Transverse colon (tissue), 4 donors: ENCODE data around the gene TNFRSF25. TPM values are rescaled to one million over a fixed set of nuclear protein-coding genes. Genes with fewer than 3 reads are reported as not detected.
"Not testable (repeated sequence)": the region's sequence is repeated elsewhere in the genome, so short reads cannot be mapped to it uniquely, and the experiment has no call there.

ENCODE experiments used
- DNase-seq: peaks from one replicate; pipeline ENCODE4 v3.0.0-alpha.2; 2019
- H3K27ac ChIP-seq, 4 donors: fragments of 200-600 bp; sonication (generic); 2 replicates each; pipeline ENCODE4 v1.5.1; 2016 to 2018; ENCODE audit warnings: inconsistent platforms in 4 of 4
- H3K27me3 ChIP-seq: fragments of 200-600 bp; sonication (generic); 2 replicates; pipeline ENCODE4 v1.5.1; 2017; ENCODE audit warnings: inconsistent platforms
- H3K36me3 ChIP-seq, 4 donors: fragments of 200-600 bp; sonication (generic); 2 replicates each; pipeline ENCODE4 v1.5.1; 2017 to 2019; ENCODE audit warnings: inconsistent platforms in 4 of 4
- H3K4me1 ChIP-seq, 4 donors: fragments of 200-600 bp; sonication (generic); 2 replicates each; pipeline ENCODE4 v1.5.1; 2017 to 2020; ENCODE audit warnings: inconsistent platforms in 4 of 4
- H3K4me3 ChIP-seq, 4 donors: fragments of 200-600 bp; sonication (generic); 1 replicate in 1 of 4; 2 replicates in 3 of 4; pipeline versions ENCODE4 v1.5.1 to v1.6.1; 2017 to 2019; ENCODE audit warnings: inconsistent platforms in 4 of 4
- H3K9me3 ChIP-seq, 2 donors: fragments of 200-600 bp; sonication (generic); 2 replicates each; pipeline ENCODE4 v1.5.1; 2017 to 2019; ENCODE audit warnings: inconsistent platforms in 2 of 2
- CTCF ChIP-seq, 5 experiments: fragments of 200-600 bp in 3 of 5; fragments of 450-650 bp in 2 of 5; sonication (generic) in 3 of 5; IDR thresholded peaks; 1 replicate in 2 of 5; 2 replicates in 3 of 5; pipeline ENCODE4 v1.5.1; 2016 to 2017; ENCODE audit warnings: antibody characterized with exemption in 5 of 5, inconsistent platforms in 3 of 5, mild to moderate bottlenecking in 2 of 5, moderate library complexity in 1 of 5
- EP300 ChIP-seq: sonication (generic); formaldehyde crosslinking; IDR thresholded peaks from one replicate; pipeline ENCODE4 v1.6.1; 2017; ENCODE audit warnings: antibody characterized with exemption, low read depth
- POLR2A ChIP-seq: fragments of 450-650 bp; IDR thresholded peaks from one replicate; pipeline ENCODE4 v1.6.1; 2016; ENCODE audit warnings: antibody characterized with exemption, mild to moderate bottlenecking, moderate library complexity
- POLR2AphosphoS5 ChIP-seq, 3 donors: sonication (generic); formaldehyde crosslinking; IDR thresholded peaks; one replicate each; pipeline ENCODE4 v1.6.1; 2016; ENCODE audit warnings: antibody characterized with exemption in 3 of 3
- WGBS, 2 donors: methylation state at CpG; one replicate each; pipeline ENCODE4 v1.1.5; 2018; ENCODE audit warnings: low coverage in 1 of 2; 5-methylcytosine and 5-hydroxymethylcytosine counted together
- in situ Hi-C, 4 donors: fragments of 200-750 bp; cut with MboI; loops; one replicate each; pipeline versions ENCODE4 v1.15.0 to v1.15.1; 2017; ENCODE audit warnings: low sequenced_read_pairs in 3 of 4, low pct_ligation_motif_present in 1 of 4, low pct_unique_long_range_greater_than_20kb in 1 of 4
- intact Hi-C: fragments of 100-400 bp; cut with DNase I; formaldehyde crosslinking; loops from one replicate; pipeline ENCODE4 v1.15.1; 2023; ENCODE audit warnings: low total_unique reads
- total RNA-seq, 4 donors: library from RNA; depleted of rRNA; stranded (reverse); fragments of >200 nt; gene quantifications; one replicate each; pipeline ENCODE4 v1.1.0, GENCODE V29; 2016

The TNFRSF25 gene
- total RNA-seq, 4 donors from 2014 or later: 38.9 to 55.3 (median 45.0) TPM

GRCh38 chr1:6495540-6496364 lies 29.8 kb upstream of the TNFRSF25 start:
- peaks cover 12 to 26% (median 20%) of the 10 kb centered on the region in 4 donors for H3K4me1 ChIP-seq
- H3K27me3 ChIP-seq: peaks cover 29% of the 10 kb centered on the region
- H3K9me3 ChIP-seq: no peaks in the 10 kb centered on the region
- in situ Hi-C loops (loop anchor here in 3 of 4 donors (25.0 kb wide), 1 partner anchor 142 kb away; no protein-coding TSS in a partner anchor), intact Hi-C loops (no loop called here)
- H3K4me3 ChIP-seq: no peak overlapping the region
- H3K27ac ChIP-seq: no peak overlapping the region
- TF ChIP-seq POLR2AphosphoS5 (IDR thresholded peaks at IDR 0.05) (no peak), CTCF (IDR thresholded peaks at IDR 0.05) (no peak), EP300 (no peak), POLR2A (no peak)
- no peaks in the 10 kb centered on the region for H3K36me3 ChIP-seq
- 69% methylated on average over 14 of the region's 14 CpGs; no CpG with 5 or more reads in 1 of the 2 donors for WGBS, 2 donors
- DNase-seq: no peak

GRCh38 chr1:6495041-6495441 lies 29.1 kb upstream of the TNFRSF25 start:
- DNase-seq: no peak
- in situ Hi-C loops: loop anchor here in 3 of 4 donors (25.0 kb wide), 1 partner anchor 142 kb away; no protein-coding TSS in a partner anchor
- WGBS, 2 donors: 42% methylated on average over 11 of the region's 13 CpGs; no CpG with 5 or more reads in 1 of the 2 donors

GRCh38 chr1:6494627-6495026 lies 28.7 kb upstream of the TNFRSF25 start:
- TF ChIP-seq POLR2AphosphoS5 (IDR thresholded peaks at IDR 0.05) (no peak), POLR2A (no peak), EP300 (no peak), CTCF (IDR thresholded peaks at IDR 0.05) (no peak)
- intact Hi-C loops (no loop called here), in situ Hi-C loops (loop anchor here in 3 of 4 donors (25.0 kb wide), 1 partner anchor 143 kb away; no protein-coding TSS in a partner anchor)
- H3K4me3 ChIP-seq: no peak overlapping the region
- WGBS, 2 donors: 86% methylated on average over 4 of the region's 4 CpGs; no CpG with 5 or more reads in 1 of the 2 donors
- no peak overlapping the region for H3K27ac ChIP-seq
- peaks cover 14 to 36% (median 26%) of the 10 kb centered on the region in 4 donors for H3K4me1 ChIP-seq
- peaks cover 29% of the 10 kb centered on the region for H3K27me3 ChIP-seq
- H3K36me3 ChIP-seq: no peaks in the 10 kb centered on the region
- DNase-seq: no peak
- no peaks in the 10 kb centered on the region for H3K9me3 ChIP-seq

More at GRCh38 chr1:6495041-6495441, 29.1 kb upstream of the TNFRSF25 start:
- peaks cover 14 to 32% (median 23%) of the 10 kb centered on the region in 4 donors for H3K4me1 ChIP-seq
- no peaks in the 10 kb centered on the region for H3K9me3 ChIP-seq
- no peak overlapping the region for H3K27ac ChIP-seq
- TF ChIP-seq CTCF (IDR thresholded peaks at IDR 0.05) (no peak), EP300 (no peak)
- no peak overlapping the region for H3K4me3 ChIP-seq
- intact Hi-C loops: no loop called here
- peaks cover 29% of the 10 kb centered on the region for H3K27me3 ChIP-seq
- H3K36me3 ChIP-seq: no peaks in the 10 kb centered on the region

- H3K36me3 ChIP-seq, DNase-seq, intact Hi-C loops, H3K27ac ChIP-seq, H3K4me3 ChIP-seq, H3K9me3 ChIP-seq: not testable (repeated sequence)
- 97 to 100% methylated on average over 1 to 4 of the region's 4 CpGs for WGBS, 2 donors
- H3K27me3 ChIP-seq: peaks cover 27% of the 10 kb centered on the region
- H3K4me1 ChIP-seq: peaks cover 14 to 44% (median 34%) of the 10 kb centered on the region in 4 donors
- in situ Hi-C loops: loop anchor here in 3 of 4 donors (25.0 kb wide), 1 partner anchor 143 kb away; no protein-coding TSS in a partner anchor
Measured at GRCh38 chr1:6493834-6494223, 27.9 kb upstream of the TNFRSF25 start.
